OCI-LY1 (cell line): Measurements from ENCODE around the gene ARAP1.

Source experiments
- H2AFZ ChIP-seq: fragments of 200-600 bp; sonication (generic), shearing (Covaris generic); 2 replicates; pipeline ENCODE4 v1.6.0; 2014; ENCODE audit warnings: antibody characterized with exemption, mild to moderate bottlenecking, low read length
- H3F3A ChIP-seq: fragments of 200-600 bp; sonication (generic), shearing (Covaris generic); 2 replicates; pipeline ENCODE4 v1.6.0; 2014; ENCODE audit warnings: mild to moderate bottlenecking, antibody characterized with exemption, low read length, moderate library complexity; ENCODE audit not compliant: insufficient read depth
- H3K27ac ChIP-seq: fragments of 200-600 bp; sonication (generic); 2 replicates; pipeline ENCODE4 v1.5.1; 2014; ENCODE audit warnings: low read length, mixed run types, mild to moderate bottlenecking, low read depth; ENCODE audit not compliant: poor library complexity, severe bottlenecking
- H3K27me3 ChIP-seq: fragments of 200-600 bp; sonication (generic); 2 replicates; pipeline ENCODE4 v1.6.0; 2014; ENCODE audit warnings: antibody characterized with exemption, mild to moderate bottlenecking, low read length, moderate library complexity; ENCODE audit not compliant: insufficient read depth
- H3K36me3 ChIP-seq: fragments of 200-600 bp; sonication (generic); 2 replicates; pipeline ENCODE4 v1.6.1; 2014; ENCODE audit warnings: mild to moderate bottlenecking, antibody characterized with exemption, low read length, moderate library complexity, mixed read lengths; ENCODE audit not compliant: insufficient read depth
- H3K4me1 ChIP-seq: fragments of 200-600 bp; sonication (generic); 2 replicates; pipeline ENCODE4 v1.5.1; 2014; ENCODE audit warnings: mild to moderate bottlenecking, low read length, moderate library complexity; ENCODE audit not compliant: insufficient read depth, severe bottlenecking
- H3K4me2 ChIP-seq: fragments of 200-600 bp; sonication (generic), shearing (Covaris generic); 2 replicates; pipeline ENCODE4 v1.6.1; 2014; ENCODE audit warnings: low read length
- H3K4me3 ChIP-seq: fragments of 200-600 bp; sonication (generic); 2 replicates; pipeline ENCODE4 v1.5.1; 2014; ENCODE audit warnings: low read length, low read depth, mild to moderate bottlenecking, mixed read lengths; ENCODE audit not compliant: poor library complexity, severe bottlenecking
- H3K79me2 ChIP-seq: fragments of 200-600 bp; shearing (Covaris generic); 2 replicates; pipeline ENCODE4 v1.6.1; 2016; ENCODE audit warnings: mixed run types, low read length, mixed read lengths; ENCODE audit not compliant: insufficient read depth
- H3K9ac ChIP-seq: fragments of 200-600 bp; sonication (generic), shearing (Covaris generic); 2 replicates; pipeline ENCODE4 v1.6.1; 2014; ENCODE audit warnings: mild to moderate bottlenecking, low read length, mixed read lengths
- H3K9me2 ChIP-seq: fragments of 200-600 bp; sonication (generic), shearing (Covaris generic); 2 replicates; pipeline ENCODE4 v1.6.1; 2014; ENCODE audit warnings: low read depth, mild to moderate bottlenecking, low read length, mixed read lengths
- H3K9me3 ChIP-seq: fragments of 200-600 bp; shearing (Covaris generic); 2 replicates; pipeline ENCODE4 v1.6.1; 2014; ENCODE audit warnings: low read length, mixed read lengths
- H4K20me1 ChIP-seq: fragments of 200-600 bp; sonication (generic), shearing (Covaris generic); 2 replicates; pipeline ENCODE4 v1.6.0; 2016; ENCODE audit warnings: mild to moderate bottlenecking, low read length; ENCODE audit not compliant: insufficient read depth
- CTCF ChIP-seq: fragments of 200-600 bp; sonication (generic), shearing (Covaris generic); IDR thresholded peaks from 2 replicates; pipeline ENCODE4 v1.5.1; 2017; ENCODE audit warnings: mild to moderate bottlenecking, antibody characterized with exemption, low read length, moderate library complexity, mixed read lengths
- EZH2 ChIP-seq: fragments of 200-600 bp; sonication (generic), shearing (Covaris generic); IDR thresholded peaks from 2 replicates; pipeline ENCODE4 v1.8.0; 2017; ENCODE audit warnings: borderline replicate concordance, mixed run types, mild to moderate bottlenecking, antibody characterized with exemption, low read length, moderate library complexity, mixed read lengths

ARAP1 gene

GRCh38 chr11:72782081-72782920 lies 30.1 kb upstream of the ARAP1 start:
- Histone ChIP-seq H3K9me2 (no peaks in the 10 kb centered on the region), H3K27ac (no peak overlapping the region), H3K9me3 (no peaks in the 10 kb centered on the region), H3K36me3 (no peaks in the 10 kb centered on the region), H3K9ac (no peak overlapping the region), H3F3A (no peaks in the 10 kb centered on the region), H3K4me1 (peaks cover 12% of the 10 kb centered on the region), H2AFZ (no peak overlapping the region), H4K20me1 (no peaks in the 10 kb centered on the region), H3K4me2 (peak overlapping the region; percentile 57), H3K27me3 (peaks cover 8% of the 10 kb centered on the region; the same call in 1 of the 2 replicates), H3K4me3 (peak overlapping the region; percentile 45), H3K79me2 (no peaks in the 10 kb centered on the region)
- TF ChIP-seq CTCF: no peak
- TF ChIP-seq EZH2: no peak

GRCh38 chr11:72781313-72782080 lies 29.3 kb upstream of the ARAP1 start:
- no peaks in the 10 kb centered on the region for H3K79me2 ChIP-seq
- H2AFZ ChIP-seq: no peak overlapping the region
- no peak for TF ChIP-seq EZH2
- no peak for TF ChIP-seq CTCF
- peaks cover 8% of the 10 kb centered on the region; the same call in 1 of the 2 replicates for H3K27me3 ChIP-seq
- no peaks in the 10 kb centered on the region for H4K20me1 ChIP-seq
- H3K9me2 ChIP-seq: no peaks in the 10 kb centered on the region
- no peak overlapping the region for H3K27ac ChIP-seq
- H3K9ac ChIP-seq: peak overlapping the region; percentile 30; the same call in 1 of the 2 replicates
- H3K4me2 ChIP-seq: peak overlapping the region; percentile 57
- H3K36me3 ChIP-seq: no peaks in the 10 kb centered on the region
- H3K9me3 ChIP-seq: no peaks in the 10 kb centered on the region
- H3F3A ChIP-seq: no peaks in the 10 kb centered on the region
- H3K4me3 ChIP-seq: peak overlapping the region; percentile 52
- peaks cover 9% of the 10 kb centered on the region for H3K4me1 ChIP-seq

- Histone ChIP-seq H3F3A (no peaks in the 10 kb centered on the region), H3K9me3 (no peaks in the 10 kb centered on the region), H3K36me3 (no peaks in the 10 kb centered on the region), H3K27me3 (peaks cover 8% of the 10 kb centered on the region; the same call in 1 of the 2 replicates), H2AFZ (no peak overlapping the region), H3K9ac (peak overlapping the region; percentile 30; the same call in 1 of the 2 replicates), H4K20me1 (no peaks in the 10 kb centered on the region), H3K4me2 (peak overlapping the region; percentile 56), H3K79me2 (no peaks in the 10 kb centered on the region), H3K4me1 (peaks cover 9% of the 10 kb centered on the region), H3K27ac (no peak overlapping the region), H3K4me3 (peak overlapping the region; percentile 52), H3K9me2 (no peaks in the 10 kb centered on the region)
- TF ChIP-seq CTCF (no peak), EZH2 (no peak)
Measured at GRCh38 chr11:72781063-72781312, 28.8 kb upstream of the ARAP1 start.
